SU-DHL-6 (cell line): ENCODE data around the gene JCAD.

Experiments
- EZH2phosphoT487 ChIP-seq: fragments of 200-600 bp; sonication (generic), shearing (Covaris generic); conservative IDR thresholded peaks from 2 replicates; pipeline ENCODE4 v1.6.1; 2018; ENCODE audit warnings: mild to moderate bottlenecking, antibody characterized with exemption, low read length, moderate library complexity, mixed read lengths
- TF ChIP-seq, protein P1 (sequence below): fragments of 200-600 bp; sonication (generic); IDR thresholded peaks from one replicate; pipeline ENCODE4 v1.5.1; 2017; ENCODE audit warnings: antibody characterized with exemption, mild to moderate bottlenecking, low read length, moderate library complexity; ENCODE audit not compliant: insufficient read depth, poor library complexity, severe bottlenecking

GRCh38 chr10:30029164-30029871 is 30.1 kb downstream of the JCAD start:
- TF ChIP-seq, protein P1, sequence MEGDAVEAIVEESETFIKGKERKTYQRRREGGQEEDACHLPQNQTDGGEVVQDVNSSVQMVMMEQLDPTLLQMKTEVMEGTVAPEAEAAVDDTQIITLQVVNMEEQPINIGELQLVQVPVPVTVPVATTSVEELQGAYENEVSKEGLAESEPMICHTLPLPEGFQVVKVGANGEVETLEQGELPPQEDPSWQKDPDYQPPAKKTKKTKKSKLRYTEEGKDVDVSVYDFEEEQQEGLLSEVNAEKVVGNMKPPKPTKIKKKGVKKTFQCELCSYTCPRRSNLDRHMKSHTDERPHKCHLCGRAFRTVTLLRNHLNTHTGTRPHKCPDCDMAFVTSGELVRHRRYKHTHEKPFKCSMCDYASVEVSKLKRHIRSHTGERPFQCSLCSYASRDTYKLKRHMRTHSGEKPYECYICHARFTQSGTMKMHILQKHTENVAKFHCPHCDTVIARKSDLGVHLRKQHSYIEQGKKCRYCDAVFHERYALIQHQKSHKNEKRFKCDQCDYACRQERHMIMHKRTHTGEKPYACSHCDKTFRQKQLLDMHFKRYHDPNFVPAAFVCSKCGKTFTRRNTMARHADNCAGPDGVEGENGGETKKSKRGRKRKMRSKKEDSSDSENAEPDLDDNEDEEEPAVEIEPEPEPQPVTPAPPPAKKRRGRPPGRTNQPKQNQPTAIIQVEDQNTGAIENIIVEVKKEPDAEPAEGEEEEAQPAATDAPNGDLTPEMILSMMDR, result no peak
- TF ChIP-seq EZH2phosphoT487, result no peak
